ENCODE results near the gene STPG3. TPM values are rescaled to one million over a fixed set of nuclear protein-coding genes. Genes with fewer than 3 reads are reported as not detected.

STPG3 gene
- total and polyA plus RNA-seq, 9 donors: 0.15 to 0.79 (median 0.33) TPM; not detected in 2

DNA sequence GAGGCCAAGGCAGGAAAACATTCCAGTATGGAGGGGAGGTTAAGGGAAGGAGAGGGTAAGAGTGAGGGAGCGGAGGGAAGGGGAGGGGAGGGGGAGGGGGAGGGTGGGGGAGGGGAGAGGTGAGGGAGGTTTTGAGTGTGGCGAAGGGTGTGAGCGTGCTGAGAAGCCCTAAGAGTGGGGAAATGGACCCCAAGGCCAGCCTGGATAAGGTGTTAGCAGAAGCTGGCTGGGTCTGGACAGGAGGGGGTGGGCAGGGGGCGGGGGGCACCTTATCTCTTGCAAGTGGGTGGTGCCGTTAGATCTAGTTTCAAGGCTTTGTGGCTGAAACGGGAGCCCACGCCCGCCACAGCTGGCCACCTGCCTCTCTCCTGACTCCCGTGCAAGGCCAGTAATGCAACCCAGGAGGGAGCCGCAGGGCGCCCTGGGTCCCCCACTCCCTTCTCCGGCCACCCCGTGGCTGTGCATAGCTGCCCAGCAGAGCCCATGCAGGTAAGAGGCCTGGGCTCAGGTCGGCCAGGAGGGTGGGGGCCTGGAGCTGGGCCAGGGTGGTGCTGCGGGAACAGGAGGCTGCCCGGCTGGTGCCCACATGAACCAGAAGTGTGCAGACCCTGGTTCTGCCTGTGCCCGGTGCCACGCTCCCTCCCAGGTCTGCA is 23.1 kb upstream of the STPG3 start:
- WGBS (ENCODE audit: insufficient coverage): 45% methylated on average over 14 of the region's 18 CpGs
- DNase-seq: no peak
- peaks cover 23% of the 10 kb centered on the region for H3K27me3 ChIP-seq (ENCODE audit: control insufficient read depth, insufficient read depth, low read length)
- no peak overlapping the region for H3K27ac ChIP-seq (ENCODE audit: low read length)
- H3K36me3 ChIP-seq (ENCODE audit: control insufficient read depth, insufficient read depth, low read length): no peaks in the 10 kb centered on the region
- H3K4me3 ChIP-seq (ENCODE audit: low read length): no peak overlapping the region
- H3K4me1 ChIP-seq (ENCODE audit: control insufficient read depth, insufficient read depth, low read length): peaks cover 31% of the 10 kb centered on the region
- H3K9me3 ChIP-seq (replicated peaks; ENCODE audit: control insufficient read depth, low read depth, low read length): no peaks in the 10 kb centered on the region

DNA sequence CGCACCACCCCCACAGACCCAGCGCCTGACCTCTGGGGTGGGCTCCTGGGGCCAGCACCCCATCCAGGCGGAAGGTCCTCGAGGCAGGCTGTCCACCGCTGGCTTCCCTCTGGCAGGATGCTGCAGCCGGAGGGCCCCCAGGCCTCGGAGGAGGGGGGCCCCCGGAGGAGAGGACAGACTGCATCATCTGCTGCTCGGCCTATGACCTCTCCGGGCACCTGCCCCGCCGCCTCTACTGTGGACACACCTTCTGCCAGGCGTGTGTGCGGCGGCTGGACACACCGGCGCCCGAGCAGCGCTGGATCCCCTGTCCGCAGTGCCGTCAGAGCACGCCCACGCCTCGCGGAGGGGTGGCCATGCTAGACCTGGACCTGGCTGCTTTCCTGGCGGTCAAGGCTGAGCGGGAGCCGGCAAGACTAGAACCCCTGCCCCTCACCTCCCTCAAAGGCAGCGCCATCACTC is 22.5 kb upstream of the STPG3 start:
- Histone ChIP-seq H3K4me3 (ENCODE audit: low read length) (no peak overlapping the region), H3K4me1 (ENCODE audit: control insufficient read depth, insufficient read depth, low read length) (peaks cover 29% of the 10 kb centered on the region), H3K27ac (ENCODE audit: low read length) (no peak overlapping the region), H3K27me3 (ENCODE audit: control insufficient read depth, insufficient read depth, low read length) (peaks cover 26% of the 10 kb centered on the region), H3K36me3 (ENCODE audit: control insufficient read depth, insufficient read depth, low read length) (no peaks in the 10 kb centered on the region), H3K9me3 (replicated peaks; ENCODE audit: control insufficient read depth, low read depth, low read length) (no peaks in the 10 kb centered on the region)
- WGBS (ENCODE audit: insufficient coverage): 70% methylated on average over 29 of the region's 29 CpGs
- DNase-seq: no peak

DNA sequence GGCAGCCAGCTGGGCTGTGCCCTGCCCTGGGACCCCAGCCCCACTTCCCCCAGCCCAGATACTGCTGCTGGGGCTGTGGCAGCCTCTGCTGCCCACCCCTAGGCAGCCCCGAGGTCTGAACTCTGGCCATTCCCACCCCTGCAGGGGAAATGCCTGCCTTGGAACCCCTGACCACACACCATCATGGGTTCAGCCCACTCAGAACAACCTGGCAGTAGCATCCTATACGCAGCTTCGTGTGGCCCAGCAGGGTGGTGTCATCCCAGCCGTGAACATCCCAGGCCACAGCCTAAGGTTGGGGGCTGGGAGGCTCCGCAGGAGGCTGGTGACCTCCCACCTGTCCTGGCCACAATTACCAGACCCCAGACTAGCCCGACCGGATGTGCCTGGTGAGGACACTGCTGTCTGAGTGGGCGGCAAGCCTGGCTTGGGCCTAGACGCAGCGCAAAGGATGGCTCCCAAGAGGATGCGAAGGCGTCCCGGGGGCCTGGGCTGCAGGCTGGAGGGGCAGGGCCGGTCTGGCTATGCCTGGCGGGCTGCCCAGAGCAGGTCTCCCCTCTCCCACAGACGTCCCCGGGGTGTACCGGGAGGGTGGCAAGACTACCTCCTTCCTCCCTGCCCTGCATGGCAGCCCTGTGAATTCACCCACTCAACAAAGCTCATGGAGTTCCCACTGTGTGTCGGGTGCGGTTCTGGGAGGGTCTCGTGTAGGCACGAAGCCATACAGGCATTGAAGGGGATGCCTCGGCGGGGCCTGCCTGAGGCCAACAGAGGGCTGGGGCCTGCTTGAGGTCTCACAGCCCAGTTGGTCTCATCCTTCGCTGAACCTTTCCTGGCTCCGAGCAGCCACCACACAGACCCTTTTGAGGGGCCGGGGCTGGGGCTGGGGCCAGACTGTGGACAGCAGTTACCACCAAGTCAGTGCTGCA is 21.9 kb upstream of the STPG3 start:
- H3K36me3 ChIP-seq (ENCODE audit: control insufficient read depth, insufficient read depth, low read length): no peaks in the 10 kb centered on the region
- H3K9me3 ChIP-seq (replicated peaks; ENCODE audit: control insufficient read depth, low read depth, low read length): no peaks in the 10 kb centered on the region
- H3K4me1 ChIP-seq (ENCODE audit: control insufficient read depth, insufficient read depth, low read length): peaks cover 26% of the 10 kb centered on the region
- H3K27ac ChIP-seq (ENCODE audit: low read length): no peak overlapping the region
- peaks cover 28% of the 10 kb centered on the region for H3K27me3 ChIP-seq (ENCODE audit: control insufficient read depth, insufficient read depth, low read length)
- 64% methylated on average over 22 of the region's 27 CpGs for WGBS (ENCODE audit: insufficient coverage)
- no peak for DNase-seq
- no peak overlapping the region for H3K4me3 ChIP-seq (ENCODE audit: low read length)

DNA sequence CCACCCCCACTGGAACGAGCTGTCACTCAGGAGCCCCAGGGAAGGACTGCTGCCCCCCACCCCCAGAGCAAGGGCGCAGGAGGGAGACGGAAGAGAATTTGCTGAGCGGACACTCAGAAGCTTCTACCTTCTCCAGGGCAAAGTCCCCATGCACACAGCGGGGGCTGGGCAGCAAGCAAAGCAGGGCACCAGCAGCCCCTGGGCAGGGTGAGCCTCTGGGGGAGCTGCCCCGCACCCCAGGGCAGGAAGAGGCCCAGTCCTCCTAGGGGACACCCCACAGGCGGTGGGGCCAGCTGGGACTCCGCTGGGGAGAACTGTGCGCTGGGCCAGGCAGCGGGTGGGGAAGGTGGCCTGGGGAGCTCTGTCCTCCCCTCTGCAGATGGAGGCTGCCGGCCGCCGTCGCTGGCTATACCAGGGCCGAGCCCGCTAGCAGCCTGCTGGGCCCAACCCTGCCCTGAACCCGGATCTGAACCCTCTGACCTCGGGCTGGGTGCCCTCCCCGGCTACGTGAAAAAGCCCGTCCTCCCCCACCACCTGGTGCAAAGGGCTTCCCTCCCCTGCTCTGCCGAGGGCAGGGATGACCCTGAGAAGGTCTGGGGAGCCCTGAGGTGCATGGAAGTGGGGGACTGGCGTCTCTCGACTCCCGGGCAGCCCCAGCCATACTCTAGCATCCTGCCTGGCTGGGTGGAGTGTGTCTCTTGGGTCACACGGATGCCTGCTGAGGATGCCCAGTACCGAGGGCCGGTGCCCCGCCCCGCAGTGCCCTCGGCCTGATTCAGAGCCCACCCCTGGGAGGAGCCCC is 21.0 kb upstream of the STPG3 start:
- WGBS (ENCODE audit: insufficient coverage): 61% methylated on average over 19 of the region's 31 CpGs
- no peak overlapping the region for H3K27ac ChIP-seq (ENCODE audit: low read length)
- no peaks in the 10 kb centered on the region for H3K36me3 ChIP-seq (ENCODE audit: control insufficient read depth, insufficient read depth, low read length)
- H3K9me3 ChIP-seq (replicated peaks; ENCODE audit: control insufficient read depth, low read depth, low read length): no peaks in the 10 kb centered on the region
- DNase-seq: no peak
- H3K4me3 ChIP-seq (ENCODE audit: low read length): no peak overlapping the region
- peaks cover 28% of the 10 kb centered on the region for H3K4me1 ChIP-seq (ENCODE audit: control insufficient read depth, insufficient read depth, low read length)
- H3K27me3 ChIP-seq (ENCODE audit: control insufficient read depth, insufficient read depth, low read length): peaks cover 33% of the 10 kb centered on the region

DNA sequence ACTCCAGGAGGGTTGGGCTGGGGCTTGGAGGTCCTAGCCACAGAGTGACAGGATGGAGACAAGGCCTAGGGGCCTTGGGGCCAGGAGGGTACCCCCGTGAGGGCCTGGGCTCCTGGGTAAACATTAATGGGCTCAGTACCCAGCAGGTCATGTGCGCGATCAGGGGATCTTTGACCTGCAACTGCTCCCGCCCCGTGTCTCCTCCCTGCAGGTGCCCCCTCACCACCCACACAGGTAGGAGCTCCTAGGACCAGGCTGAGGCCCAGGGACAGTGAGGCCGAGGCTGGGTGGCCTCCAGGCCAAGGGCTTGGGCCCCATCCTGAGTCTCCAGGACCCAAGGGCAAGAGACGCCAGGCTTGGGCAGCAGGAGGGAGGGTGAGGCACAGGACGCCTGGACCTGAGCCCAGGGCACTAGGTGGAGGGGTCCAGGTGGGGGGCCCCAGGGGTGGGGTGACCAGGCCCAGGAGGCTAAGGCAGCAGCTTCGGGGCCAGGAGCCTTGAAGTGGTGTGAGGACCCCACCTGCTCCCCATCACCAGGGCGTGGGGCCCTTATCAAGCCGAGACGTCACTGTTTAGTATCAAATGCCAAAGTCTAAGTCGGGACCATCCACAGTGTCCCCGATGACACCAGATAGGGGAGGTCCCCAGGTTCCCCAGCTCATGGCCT is 20.2 kb upstream of the STPG3 start, which contains the start of gene SLC34A3:
TSS of gene SLC34A3 (plus strand) at position 197 of the 667 bp plus-strand sequence. CDS start 802 bp downstream, outside the sequence.
- DNase-seq: no peak
- Histone ChIP-seq H3K4me1 (ENCODE audit: control insufficient read depth, insufficient read depth, low read length) (peaks cover 32% of the 10 kb centered on the region), H3K36me3 (ENCODE audit: control insufficient read depth, insufficient read depth, low read length) (no peaks in the 10 kb centered on the region), H3K27me3 (ENCODE audit: control insufficient read depth, insufficient read depth, low read length) (peaks cover 35% of the 10 kb centered on the region), H3K9me3 (replicated peaks; ENCODE audit: control insufficient read depth, low read depth, low read length) (no peaks in the 10 kb centered on the region), H3K27ac (ENCODE audit: low read length) (no peak within 1 kb of the TSS), H3K4me3 (ENCODE audit: low read length) (no peak within 1 kb of the TSS)
- 79% methylated on average over 12 of the region's 14 CpGs for WGBS (ENCODE audit: insufficient coverage)

DNA sequence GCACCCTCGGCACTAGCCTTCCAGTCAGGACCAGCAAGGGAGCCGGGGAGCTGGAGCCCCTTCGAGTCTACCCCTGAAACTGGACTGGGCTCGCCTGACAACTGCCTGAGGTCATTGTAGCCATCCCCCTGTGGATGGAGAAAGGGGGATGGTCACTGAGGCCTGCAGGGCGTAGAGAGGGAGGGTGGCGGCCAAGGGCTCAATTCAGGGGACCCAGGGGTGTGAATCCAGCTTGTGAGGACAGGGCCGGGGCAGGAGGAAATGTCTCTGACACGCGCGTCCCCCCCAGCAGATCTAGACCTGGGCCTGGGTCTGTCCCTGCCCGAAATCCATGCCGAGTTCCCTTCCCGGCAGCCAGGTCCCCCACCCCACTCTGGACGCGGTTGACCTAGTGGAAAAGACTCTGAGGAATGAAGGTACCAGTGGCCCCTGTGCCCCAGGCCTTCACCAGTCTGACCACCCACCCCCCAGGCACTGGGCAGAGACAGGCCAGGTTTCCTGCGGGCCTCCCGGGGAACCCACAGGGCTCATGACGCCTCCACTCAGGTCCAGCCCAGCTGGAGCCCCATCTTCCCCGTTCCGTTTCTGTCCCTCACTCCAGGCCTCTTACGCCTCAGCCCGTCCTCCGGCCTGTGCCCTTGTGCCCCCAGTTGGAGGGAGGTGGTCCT is 19.6 kb upstream of the STPG3 start:
- no peak for DNase-seq
- Histone ChIP-seq H3K4me1 (ENCODE audit: control insufficient read depth, insufficient read depth, low read length) (peaks cover 39% of the 10 kb centered on the region), H3K4me3 (ENCODE audit: low read length) (no peak overlapping the region), H3K9me3 (replicated peaks; ENCODE audit: control insufficient read depth, low read depth, low read length) (no peaks in the 10 kb centered on the region), H3K27me3 (ENCODE audit: control insufficient read depth, insufficient read depth, low read length) (peaks cover 35% of the 10 kb centered on the region), H3K27ac (ENCODE audit: low read length) (no peak overlapping the region), H3K36me3 (ENCODE audit: control insufficient read depth, insufficient read depth, low read length) (no peaks in the 10 kb centered on the region)
- 77% methylated on average over 17 of the region's 23 CpGs for WGBS (ENCODE audit: insufficient coverage)

DNA sequence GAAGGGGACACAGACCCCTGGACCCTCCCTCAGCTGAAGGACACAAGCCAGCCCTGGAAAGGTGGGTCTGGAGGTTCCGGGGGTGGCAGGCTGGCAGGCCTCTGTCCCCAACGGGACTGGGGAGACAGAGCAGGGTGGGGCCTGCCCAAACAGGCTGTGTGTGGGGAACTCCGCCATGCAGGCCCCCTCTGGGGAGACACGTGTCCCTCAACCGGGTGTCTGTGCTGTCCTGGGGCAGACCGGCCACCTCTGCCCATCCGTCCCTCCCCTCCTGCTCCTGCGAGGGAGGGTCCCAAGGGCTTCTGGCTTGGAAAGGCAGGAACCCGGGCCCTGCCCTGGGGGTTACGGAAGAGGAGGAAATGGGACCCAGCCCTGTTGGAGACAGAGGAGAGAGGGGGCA is 19.0 kb upstream of the STPG3 start:
- peaks cover 35% of the 10 kb centered on the region for H3K27me3 ChIP-seq (ENCODE audit: control insufficient read depth, insufficient read depth, low read length)

DNA sequence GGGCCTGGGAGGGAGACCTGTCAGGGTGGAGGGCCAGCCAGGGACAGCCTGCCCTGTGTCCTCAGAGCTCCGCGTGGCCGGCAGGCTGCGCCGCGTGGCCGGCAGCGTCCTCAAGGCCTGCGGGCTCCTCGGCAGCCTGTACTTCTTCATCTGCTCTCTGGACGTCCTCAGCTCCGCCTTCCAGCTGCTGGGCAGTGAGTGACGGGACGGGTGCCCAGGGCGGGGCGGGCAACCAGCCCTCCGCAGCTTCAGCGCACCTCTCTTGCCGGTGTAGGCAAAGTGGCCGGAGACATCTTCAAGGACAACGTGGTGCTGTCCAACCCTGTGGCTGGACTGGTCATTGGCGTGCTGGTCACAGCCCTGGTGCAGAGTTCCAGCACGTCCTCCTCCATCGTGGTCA is 18.6 kb upstream of the STPG3 start:
- no peak for DNase-seq
- Histone ChIP-seq H3K27me3 (ENCODE audit: control insufficient read depth, insufficient read depth, low read length) (peaks cover 35% of the 10 kb centered on the region), H3K4me3 (ENCODE audit: low read length) (no peak overlapping the region), H3K36me3 (ENCODE audit: control insufficient read depth, insufficient read depth, low read length) (no peaks in the 10 kb centered on the region), H3K9me3 (replicated peaks; ENCODE audit: control insufficient read depth, low read depth, low read length) (no peaks in the 10 kb centered on the region), H3K4me1 (ENCODE audit: control insufficient read depth, insufficient read depth, low read length) (peaks cover 39% of the 10 kb centered on the region), H3K27ac (ENCODE audit: low read length) (no peak overlapping the region)
- 76% methylated on average over 24 of the region's 24 CpGs for WGBS (ENCODE audit: insufficient coverage)

More for the DNA sequence above, 19.0 kb upstream of the STPG3 start:
- no peak for DNase-seq
- Histone ChIP-seq H3K4me3 (ENCODE audit: low read length) (no peak overlapping the region), H3K4me1 (ENCODE audit: control insufficient read depth, insufficient read depth, low read length) (peaks cover 39% of the 10 kb centered on the region), H3K36me3 (ENCODE audit: control insufficient read depth, insufficient read depth, low read length) (no peaks in the 10 kb centered on the region), H3K9me3 (replicated peaks; ENCODE audit: control insufficient read depth, low read depth, low read length) (no peaks in the 10 kb centered on the region), H3K27ac (ENCODE audit: low read length) (no peak overlapping the region)
- WGBS (ENCODE audit: insufficient coverage): 69% methylated on average over 7 of the region's 10 CpGs

Measured in muscle of leg (tissue), 11 donors.